ENCODE measurements around the gene PEX14.
A peak's percentile ranks its signal among the peaks of the same experiment; 100 is the strongest.

GRCh38 chr1:10514490-10515235 lies 39.9 kb downstream of the PEX14 start:
- TF ChIP-seq CTCF (IDR thresholded peaks at IDR 0.05) (peak in 1 of 3 experiments; percentile 26), POLR2A (IDR thresholded peaks at IDR 0.05) (no peak), POLR2AphosphoS5 (IDR thresholded peaks at IDR 0.05; ENCODE audit: insufficient read depth in 1 of 2, low read depth in 1 of 2) (no peak)
